CD4-positive, alpha-beta T cell (primary cell): ENCODE results near the gene SEMA6D. TPM values are rescaled to one million over a fixed set of nuclear protein-coding genes. Genes with fewer than 3 reads are reported as not detected.

Source experiments
- ATAC-seq: fragments of 200-7000 bp; cut with Tn5 transposase; one replicate; pipeline ENCODE4 v1.10.0; 2022; ENCODE audit warnings: mild to moderate bottlenecking; ENCODE audit not compliant: poor library complexity
- CTCF ChIA-PET: fragments of 350-600 bp; sonication (Branson Sonifier 250); formaldehyde crosslinking; loops from one replicate; lab custom pipeline; 2021; ENCODE audit warnings: antibody characterized with exemption, inconsistent platforms; lab: Charles Lee
- POLR2A ChIA-PET: fragments of 350-600 bp; sonication (Branson Sonifier 250); formaldehyde crosslinking; loops from one replicate; lab custom pipeline; 2021; ENCODE audit warnings: antibody characterized with exemption, inconsistent platforms; lab: Charles Lee
- DNase-seq, 14 experiments: peaks; one replicate each; pipeline ENCODE4 v3.0.0-alpha.2; 2013 to 2020; ENCODE audit warnings: mixed read lengths in 2 of 14
- H3K27ac ChIP-seq, 2 donors: one replicate each; pipeline versions ENCODE4 v1.5.1 to v1.7.0; 2013; ENCODE audit warnings: low read length in 2 of 2, low read depth in 1 of 2, mild to moderate bottlenecking in 1 of 2
- H3K27me3 ChIP-seq, 2 experiments: 1 replicate in 1 of 2; 2 replicates in 1 of 2; pipeline versions ENCODE4 v1.6.1 to v1.7.0; 2013; ENCODE audit warnings: low read length in 2 of 2, control low read depth in 1 of 2, mild to moderate bottlenecking in 1 of 2, moderate library complexity in 1 of 2; ENCODE audit not compliant: insufficient read depth in 2 of 2, control insufficient read depth in 1 of 2
- H3K36me3 ChIP-seq: one replicate; pipeline ENCODE4 v1.6.1; 2013; ENCODE audit warnings: low read length, control low read depth; ENCODE audit not compliant: insufficient read depth
- H3K4me1 ChIP-seq: one replicate; pipeline ENCODE4 v1.6.1; 2013; ENCODE audit warnings: low read length, control low read depth; ENCODE audit not compliant: insufficient read depth
- H3K4me3 ChIP-seq: one replicate; pipeline ENCODE4 v1.5.1; 2013; ENCODE audit warnings: mild to moderate bottlenecking, low read length, moderate library complexity
- H3K9me3 ChIP-seq, 2 experiments: 1 replicate in 1 of 2; 2 replicates in 1 of 2; pipeline versions ENCODE4 v1.6.1 to v1.7.0; 2013; ENCODE audit warnings: low read length in 2 of 2, mild to moderate bottlenecking in 2 of 2, control low read depth in 1 of 2, moderate library complexity in 1 of 2; ENCODE audit not compliant: control insufficient read depth in 1 of 2, insufficient read depth in 1 of 2
- H3K27ac Mint-ChIP-seq: one replicate; pipeline ENCODE4 v1.8.0; 2020; ENCODE audit warnings: mixed read lengths
- H3K27me3 Mint-ChIP-seq: one replicate; pipeline ENCODE4 v1.8.0; 2021; ENCODE audit warnings: mixed read lengths
- H3K36me3 Mint-ChIP-seq: one replicate; pipeline ENCODE4 v1.8.0; 2021; ENCODE audit warnings: low read depth, mixed read lengths
- H3K4me1 Mint-ChIP-seq: one replicate; pipeline ENCODE4 v1.8.0; 2021; ENCODE audit warnings: low read depth, mixed read lengths
- H3K4me3 Mint-ChIP-seq: one replicate; pipeline ENCODE4 v1.8.0; 2020; ENCODE audit warnings: mild to moderate bottlenecking, mixed read lengths
- H3K9me3 Mint-ChIP-seq: one replicate; pipeline ENCODE4 v1.8.0; 2020; ENCODE audit warnings: mixed read lengths
- CTCF ChIP-seq: fragments of 200-600 bp; IDR thresholded peaks from one replicate; pipeline ENCODE4 v1.8.0; 2022; ENCODE audit warnings: antibody characterized with exemption, mild to moderate bottlenecking
- intact Hi-C, 2 experiments: fragments of 100-400 bp; cut with DNase I in 1 of 2; cut with micrococcal nuclease in 1 of 2; formaldehyde crosslinking; loops; one replicate each; pipeline versions ENCODE4 v1.15.1 to v1.9.0; 2023 to 2025; cut with DNase I, micrococcal nuclease
- total RNA-seq, 174 experiments: library from RNA in 2 of 174; stranded (reverse) in 2 of 174; gene quantifications; one replicate each; pipeline ENCODE4 v1.2.3 and lab custom pipeline; 2021 to 2026

The SEMA6D gene
- total RNA-seq, 2 experiments from 2014 or later = not detected

GRCh38 chr15:47732248-47732647 is 14.9 kb downstream of the SEMA6D start:
- Mint-ChIP-seq H3K36me3 (no peaks in the 10 kb centered on the region), H3K4me3 (no peak overlapping the region), H3K9me3 (no peaks in the 10 kb centered on the region), H3K27me3 (no peaks in the 10 kb centered on the region), H3K4me1 (no peaks in the 10 kb centered on the region), H3K27ac (no peak overlapping the region)
- no peaks in the 10 kb centered on the region for H3K27me3 ChIP-seq
- ATAC-seq (no peak), DNase-seq (no peak)
- ChIA-PET CTCF (no interaction called here), POLR2A (no interaction called here)
- H3K36me3 ChIP-seq = no peaks in the 10 kb centered on the region
- peaks cover 0 to 7% of the 10 kb centered on the region in 2 experiments for H3K9me3 ChIP-seq
- no peaks in the 10 kb centered on the region for H3K4me1 ChIP-seq
- H3K27ac ChIP-seq = no peak overlapping the region
- H3K4me3 ChIP-seq = no peak overlapping the region
- TF ChIP-seq CTCF = no peak
- intact Hi-C loops = no loop called here

DNA sequence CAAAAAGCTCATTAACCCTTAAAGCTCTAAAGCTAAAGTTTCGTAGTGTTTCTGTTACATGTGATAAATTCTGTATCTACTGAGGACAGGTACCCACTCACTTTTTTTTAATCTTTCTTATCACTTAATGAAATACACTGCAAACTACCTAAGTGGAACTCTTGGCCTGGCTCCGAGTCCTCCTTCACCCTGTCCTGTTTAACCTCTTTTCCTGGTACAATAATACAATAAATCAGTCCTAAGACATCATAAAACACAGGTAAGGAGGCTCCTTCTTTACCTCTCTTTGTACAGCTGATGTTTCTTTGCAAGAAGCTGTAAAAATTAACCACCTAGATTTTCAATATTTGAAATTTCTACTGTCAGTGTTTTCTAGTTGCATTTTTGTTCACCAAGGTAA is 15.8 kb downstream of the SEMA6D start:
- no peak for DNase-seq
- Mint-ChIP-seq H3K4me3 (no peak overlapping the region), H3K27me3 (peaks cover 1% of the 10 kb centered on the region), H3K4me1 (no peaks in the 10 kb centered on the region), H3K36me3 (no peaks in the 10 kb centered on the region), H3K27ac (no peak overlapping the region), H3K9me3 (no peaks in the 10 kb centered on the region)
- Histone ChIP-seq H3K4me3 (no peak overlapping the region), H3K9me3 (peaks cover 0 to 7% of the 10 kb centered on the region in 2 experiments), H3K4me1 (no peaks in the 10 kb centered on the region), H3K27me3 (no peaks in the 10 kb centered on the region), H3K27ac (no peak overlapping the region), H3K36me3 (no peaks in the 10 kb centered on the region)
- intact Hi-C loops = no loop called here
- no peak for TF ChIP-seq CTCF
- ATAC-seq = no peak
- ChIA-PET CTCF (no interaction called here), POLR2A (no interaction called here)

DNA sequence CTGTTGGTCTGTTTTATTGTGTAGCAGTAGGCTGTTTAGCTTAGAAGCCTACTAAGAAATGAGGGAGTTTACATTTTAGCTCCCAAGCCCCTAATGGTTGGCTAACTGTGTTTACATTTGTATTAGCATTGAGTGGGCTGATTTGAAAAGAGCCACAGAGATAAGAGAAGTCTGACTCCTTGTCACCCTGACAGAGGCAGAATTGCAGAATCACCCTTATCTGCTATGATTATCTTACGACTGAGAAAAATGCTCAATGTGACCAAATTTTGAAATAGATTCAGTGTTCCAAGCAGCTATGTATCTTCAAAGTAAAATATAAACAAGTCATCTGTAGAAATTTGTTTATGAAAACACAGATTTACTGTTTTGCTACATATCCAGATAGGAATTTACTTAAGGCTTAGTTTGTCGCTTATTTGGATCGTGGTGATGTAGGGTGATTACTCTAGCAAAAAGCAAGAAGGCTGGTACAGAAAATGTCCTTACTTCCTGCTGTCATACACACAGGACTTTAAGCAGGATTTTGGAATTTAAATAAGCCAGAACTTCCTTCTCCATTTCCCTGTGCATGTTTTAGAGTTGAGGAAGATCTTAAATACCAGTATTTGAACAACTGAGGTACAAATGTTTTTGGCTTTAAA is 19.0 kb downstream of the SEMA6D start:
- POLR2A ChIA-PET = no interaction called here
- ATAC-seq (no peak), DNase-seq (no peak)
- Histone ChIP-seq H3K9me3 (no peaks in the 10 kb centered on the region), H3K4me3 (no peak overlapping the region), H3K36me3 (no peaks in the 10 kb centered on the region), H3K4me1 (no peaks in the 10 kb centered on the region), H3K27ac (no peak overlapping the region), H3K27me3 (no peaks in the 10 kb centered on the region)
- Mint-ChIP-seq H3K4me1 (no peaks in the 10 kb centered on the region), H3K27me3 (peaks cover 4% of the 10 kb centered on the region), H3K9me3 (no peaks in the 10 kb centered on the region), H3K27ac (no peak overlapping the region), H3K4me3 (no peak overlapping the region), H3K36me3 (no peaks in the 10 kb centered on the region)
- CTCF ChIA-PET = no interaction called here
- no peak for TF ChIP-seq CTCF
- intact Hi-C loops = no loop called here
